Keratinocyte (primary cell): ENCODE measurements around the gene FUT8. TPM values are rescaled to one million over a fixed set of nuclear protein-coding genes. Genes with fewer than 3 reads are reported as not detected.

Experiments
- DNase-seq: peaks from one replicate; pipeline ENCODE4 v3.0.0-alpha.2; 2011; ENCODE audit warnings: low read depth, missing footprints, low spot score
- FAIRE-seq: peaks from 2 replicates; lab custom pipeline; 2011; peaks lifted over from hg19 to GRCh38; lab: Jason Lieb, UNC
- H2AFZ ChIP-seq: 2 replicates; pipeline ENCODE4 v1.6.0; 2012; ENCODE audit warnings: low read length, control low read depth, inconsistent platforms; ENCODE audit not compliant: control insufficient read depth
- H3K27ac ChIP-seq: 2 replicates; pipeline ENCODE4 v1.5.1; 2011; ENCODE audit warnings: low read length; ENCODE audit not compliant: control insufficient read depth, insufficient read depth
- H3K27me3 ChIP-seq: 3 replicates; pipeline ENCODE4 v1.6.0; 2011; ENCODE audit warnings: low read length; ENCODE audit not compliant: control insufficient read depth, insufficient read depth; ENCODE audit errors: extremely low read depth
- H3K36me3 ChIP-seq, 2 experiments: 2 replicates in 1 of 2; 3 replicates in 1 of 2; pipeline ENCODE4 v1.5.1; 2011; ENCODE audit warnings: low read length in 2 of 2, mild to moderate bottlenecking in 1 of 2; ENCODE audit not compliant: control insufficient read depth in 2 of 2, insufficient read depth in 2 of 2; ENCODE audit errors: extremely low read depth in 1 of 2
- H3K4me1 ChIP-seq: 3 replicates; pipeline ENCODE4 v1.5.1; 2011; ENCODE audit warnings: low read length; ENCODE audit not compliant: control insufficient read depth, insufficient read depth; ENCODE audit errors: extremely low read depth
- H3K4me2 ChIP-seq: 3 replicates; pipeline ENCODE4 v1.6.0; 2011; ENCODE audit warnings: low read depth, low read length; ENCODE audit not compliant: control insufficient read depth, insufficient read depth; ENCODE audit errors: extremely low read depth
- H3K4me3 ChIP-seq, 3 experiments: fragments of 200-600 bp in 1 of 3; sonication (generic) in 1 of 3; 2 replicates in 2 of 3; 3 replicates in 1 of 3; pipeline ENCODE4 v1.5.1; 2011 to 2016; ENCODE audit warnings: low read length in 3 of 3, mild to moderate bottlenecking in 3 of 3, control low read depth in 2 of 3, inconsistent platforms in 1 of 3, low read depth in 1 of 3, mixed read lengths in 1 of 3, mixed run types in 1 of 3, moderate library complexity in 1 of 3; ENCODE audit not compliant: control insufficient read depth in 2 of 3, insufficient read depth in 2 of 3; ENCODE audit errors: extremely low read depth in 1 of 3
- H3K79me2 ChIP-seq: 2 replicates; pipeline ENCODE4 v1.6.0; 2012; ENCODE audit warnings: low read length; ENCODE audit not compliant: control insufficient read depth, insufficient read depth
- H3K9ac ChIP-seq: 3 replicates; pipeline ENCODE4 v1.6.0; 2011; ENCODE audit warnings: low read length; ENCODE audit not compliant: control insufficient read depth, insufficient read depth; ENCODE audit errors: extremely low read depth
- H3K9me1 ChIP-seq: 3 replicates; pipeline ENCODE4 v1.6.0; 2011; ENCODE audit warnings: low read length; ENCODE audit not compliant: control insufficient read depth, insufficient read depth; ENCODE audit errors: extremely low read depth
- H3K9me3 ChIP-seq: 2 replicates; pipeline ENCODE4 v1.5.1; 2012; ENCODE audit warnings: low read depth, low read length; ENCODE audit not compliant: control insufficient read depth
- H4K20me1 ChIP-seq: 3 replicates; pipeline ENCODE4 v1.6.0; 2011; ENCODE audit warnings: low read length; ENCODE audit not compliant: control insufficient read depth, insufficient read depth; ENCODE audit errors: extremely low read depth
- EZH2 ChIP-seq: IDR thresholded peaks from one replicate; pipeline ENCODE4 v1.6.1; 2012; ENCODE audit warnings: inconsistent platforms, mild to moderate bottlenecking, low read length, moderate library complexity
- dilution Hi-C: fragments of 300-500 bp; cut with MboI; formaldehyde crosslinking; loops from one replicate; pipeline ENCODE4 v1.7.0; 2020; ENCODE audit warnings: low sequenced_read_pairs; ENCODE audit not compliant: extremely low pct_ligation_motif_present
- polyA plus RNA-seq, 5 experiments: library from polyadenylated mRNA; depleted of rRNA in 3 of 5; stranded (reverse) in 3 of 5; stranded (forward) in 1 of 5; unstranded in 1 of 5; fragments of >200 nt; gene quantifications; 1 replicate in 1 of 5; 2 replicates in 3 of 5; 3 replicates in 1 of 5; pipeline versions ENCODE4 v1.2.1 to v1.2.3, GENCODE V29; 2011 to 2012; ENCODE audit warnings: missing spikeins in 2 of 5, low read depth in 1 of 5, low replicate concordance in 1 of 5
- TF ChIP-seq, protein P1 (sequence below), 3 experiments: IDR thresholded peaks in 1 of 3; conservative IDR thresholded peaks in 1 of 3; optimal IDR thresholded peaks in 1 of 3; 2 replicates in 2 of 3; 3 replicates in 1 of 3; pipeline versions ENCODE3 to v1.5.1; 2011; ENCODE audit warnings: low read length in 3 of 3, mild to moderate bottlenecking in 3 of 3, moderate library complexity in 2 of 3, control low read depth in 1 of 3, inconsistent platforms in 1 of 3; ENCODE audit not compliant: insufficient read depth in 2 of 3; ENCODE audit errors: extremely low read depth in 1 of 3

FUT8 gene
- polyA plus RNA-seq, 1 donor (not counting 4 experiments of a cell fraction or from before 2014, with no cell fraction given), result 12.5 TPM

DNA sequence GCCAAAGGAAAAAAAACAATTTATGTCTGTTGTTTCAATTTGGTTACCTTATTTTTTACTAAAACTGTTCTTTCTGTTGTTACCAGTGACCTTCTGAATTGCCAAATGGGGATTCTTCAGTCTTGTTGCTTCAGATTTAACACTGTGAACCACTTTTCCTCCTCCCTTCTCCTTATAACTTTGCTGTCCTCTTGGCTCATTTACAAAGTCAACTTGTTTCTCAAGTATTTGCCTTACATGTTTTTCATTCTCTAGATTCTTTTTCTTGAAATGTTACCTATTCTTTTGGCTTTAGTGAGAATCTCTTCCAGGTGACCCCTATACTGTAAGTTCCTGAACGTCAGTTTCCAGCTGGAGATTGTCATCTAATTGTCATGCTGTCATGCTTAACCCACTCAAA, 19.4 kb downstream of the FUT8 start:
- Histone ChIP-seq H3K9me3 (no peaks in the 10 kb centered on the region), H3K9me1 (no peaks in the 10 kb centered on the region), H4K20me1 (no peaks in the 10 kb centered on the region), H3K4me1 (no peaks in the 10 kb centered on the region), H3K36me3 (no peaks in the 10 kb centered on the region), H3K4me2 (no peak overlapping the region), H3K27ac (no peak overlapping the region), H2AFZ (no peak overlapping the region), H3K4me3 (no peak overlapping the region), H3K27me3 (no peaks in the 10 kb centered on the region), H3K79me2 (no peaks in the 10 kb centered on the region), H3K9ac (no peak overlapping the region)
- TF ChIP-seq, protein P1, sequence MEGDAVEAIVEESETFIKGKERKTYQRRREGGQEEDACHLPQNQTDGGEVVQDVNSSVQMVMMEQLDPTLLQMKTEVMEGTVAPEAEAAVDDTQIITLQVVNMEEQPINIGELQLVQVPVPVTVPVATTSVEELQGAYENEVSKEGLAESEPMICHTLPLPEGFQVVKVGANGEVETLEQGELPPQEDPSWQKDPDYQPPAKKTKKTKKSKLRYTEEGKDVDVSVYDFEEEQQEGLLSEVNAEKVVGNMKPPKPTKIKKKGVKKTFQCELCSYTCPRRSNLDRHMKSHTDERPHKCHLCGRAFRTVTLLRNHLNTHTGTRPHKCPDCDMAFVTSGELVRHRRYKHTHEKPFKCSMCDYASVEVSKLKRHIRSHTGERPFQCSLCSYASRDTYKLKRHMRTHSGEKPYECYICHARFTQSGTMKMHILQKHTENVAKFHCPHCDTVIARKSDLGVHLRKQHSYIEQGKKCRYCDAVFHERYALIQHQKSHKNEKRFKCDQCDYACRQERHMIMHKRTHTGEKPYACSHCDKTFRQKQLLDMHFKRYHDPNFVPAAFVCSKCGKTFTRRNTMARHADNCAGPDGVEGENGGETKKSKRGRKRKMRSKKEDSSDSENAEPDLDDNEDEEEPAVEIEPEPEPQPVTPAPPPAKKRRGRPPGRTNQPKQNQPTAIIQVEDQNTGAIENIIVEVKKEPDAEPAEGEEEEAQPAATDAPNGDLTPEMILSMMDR (optimal IDR thresholded peaks at IDR 0.05 in 1 of 3, IDR thresholded peaks at IDR 0.05 in 1 of 3, conservative IDR thresholded peaks at IDR 0.05 in 1 of 3; ENCODE audit: extremely low read depth in 1 of 3, insufficient read depth in 2 of 3, low read length in 3 of 3), result no peak
- TF ChIP-seq EZH2, result no peak
- dilution Hi-C loops, result no loop called here
- no peak for FAIRE-seq
- DNase-seq, result no peak

DNA sequence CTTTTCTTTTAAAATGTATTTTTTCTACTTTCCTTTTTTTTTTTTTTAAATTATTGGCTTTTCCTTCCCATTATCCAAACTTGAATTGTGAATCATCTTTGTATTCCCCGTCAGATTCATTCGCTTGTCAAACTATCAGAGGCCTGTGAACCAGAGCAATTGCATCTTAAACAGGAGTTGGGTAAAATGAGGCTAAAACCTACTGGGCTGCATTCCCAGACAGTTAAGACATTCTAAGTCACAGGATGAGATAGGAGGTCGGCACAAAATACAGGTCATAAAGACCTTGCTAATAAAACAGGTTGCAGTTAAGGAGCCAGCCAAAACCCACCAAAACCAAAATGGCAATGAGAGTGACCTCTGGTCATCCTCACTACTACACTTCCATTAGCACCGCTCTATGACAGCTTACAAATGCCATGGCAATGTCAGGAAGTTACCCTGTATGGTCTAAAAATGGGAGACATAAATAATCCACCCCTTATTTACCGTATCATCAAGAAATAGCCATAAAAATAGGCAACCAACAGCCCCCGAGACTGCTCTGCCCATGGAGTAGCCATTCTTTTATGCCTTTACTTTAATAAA, 19.9 kb downstream of the FUT8 start:
- Histone ChIP-seq H3K27ac (no peak overlapping the region), H3K9ac (no peak overlapping the region), H4K20me1 (no peaks in the 10 kb centered on the region), H3K4me1 (no peaks in the 10 kb centered on the region), H3K9me1 (no peaks in the 10 kb centered on the region), H2AFZ (no peak overlapping the region), H3K79me2 (no peaks in the 10 kb centered on the region), H3K4me2 (no peak overlapping the region), H3K27me3 (no peaks in the 10 kb centered on the region), H3K4me3 (no peak overlapping the region), H3K9me3 (no peaks in the 10 kb centered on the region), H3K36me3 (no peaks in the 10 kb centered on the region)
- no peak for FAIRE-seq
- no peak for DNase-seq
- dilution Hi-C loops, result no loop called here
- TF ChIP-seq, protein P1 (optimal IDR thresholded peaks at IDR 0.05 in 1 of 3, IDR thresholded peaks at IDR 0.05 in 1 of 3, conservative IDR thresholded peaks at IDR 0.05 in 1 of 3; ENCODE audit: extremely low read depth in 1 of 3, insufficient read depth in 2 of 3, low read length in 3 of 3), result no peak
- TF ChIP-seq EZH2, result no peak
